ENCODE results near the gene TMX4.
"Not testable (repeated sequence)": the region's sequence is repeated elsewhere in the genome, so short reads cannot be mapped to it uniquely, and the experiment has no call there.

Gene TMX4

DNA sequence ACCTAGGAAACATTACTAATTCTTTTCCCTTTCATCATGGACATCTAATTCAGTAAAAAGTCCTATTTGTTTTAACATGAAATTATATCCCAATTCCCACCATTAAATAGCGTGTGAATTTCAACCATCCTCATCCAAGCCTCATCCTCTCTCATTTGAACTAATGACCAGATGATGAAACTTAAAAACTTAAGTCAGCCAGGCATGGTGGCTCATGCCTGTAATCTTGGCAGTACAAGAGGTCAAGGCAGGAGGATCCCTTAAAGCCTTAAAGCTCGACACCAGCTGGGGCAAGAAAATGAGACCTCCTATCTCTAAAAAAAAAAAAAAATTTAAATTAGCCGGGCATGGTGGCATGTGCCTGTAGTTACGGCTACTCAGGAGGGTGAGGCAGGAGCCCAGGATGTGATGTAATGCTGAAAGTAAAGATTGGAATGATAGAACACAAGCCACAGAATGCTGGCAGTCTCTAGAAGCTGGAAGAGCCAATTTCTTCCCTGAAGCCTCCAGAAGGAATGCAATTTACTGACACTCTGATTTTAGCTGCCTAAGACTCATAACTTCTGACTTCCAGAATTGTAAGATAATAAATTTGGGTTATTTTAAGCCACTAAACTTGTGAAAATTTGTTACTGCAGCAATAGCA, 52.2 kb downstream of the TMX4 start:
- no peak for DNase-seq

DNA sequence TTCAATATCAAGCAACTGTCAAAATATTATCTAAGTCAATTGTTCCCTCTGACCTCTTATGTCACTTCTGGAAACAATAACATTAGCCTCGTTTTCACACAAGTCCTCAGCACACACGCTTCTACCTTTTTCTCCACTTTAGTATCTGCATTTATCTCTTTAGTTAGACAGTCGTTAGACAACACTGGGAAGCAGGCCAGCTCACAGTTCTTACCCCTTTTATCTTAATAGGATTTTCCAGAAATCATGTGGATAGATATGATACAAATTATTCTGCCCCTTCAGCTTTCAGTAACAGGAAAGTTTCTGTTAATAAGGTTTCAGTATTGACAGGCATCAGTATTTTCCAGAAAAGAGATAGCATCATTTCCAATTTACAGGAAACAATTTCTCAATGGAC, 53.4 kb downstream of the TMX4 start:
- DNase-seq = no peak

DNA sequence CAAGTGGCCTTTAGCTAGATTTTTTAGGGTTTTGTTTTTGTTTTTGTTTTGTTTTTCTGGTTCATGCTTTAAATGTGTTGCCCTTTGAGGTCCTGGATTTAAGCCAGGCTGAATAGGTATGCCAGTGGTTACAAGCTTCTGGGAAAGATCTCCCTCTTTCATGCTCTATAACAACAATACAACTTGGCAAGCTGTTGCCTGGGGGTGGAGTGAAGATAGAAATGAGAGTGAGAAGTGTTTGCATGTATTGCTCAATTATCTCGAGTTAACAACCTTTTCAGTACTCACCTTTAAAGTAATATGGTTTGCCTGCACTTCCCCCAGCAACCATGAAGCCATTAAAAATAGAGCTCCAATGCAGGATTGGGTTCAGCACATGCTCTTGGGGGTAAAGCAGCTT, 60.1 kb downstream of the TMX4 start:
- DNase-seq = no peak

DNA sequence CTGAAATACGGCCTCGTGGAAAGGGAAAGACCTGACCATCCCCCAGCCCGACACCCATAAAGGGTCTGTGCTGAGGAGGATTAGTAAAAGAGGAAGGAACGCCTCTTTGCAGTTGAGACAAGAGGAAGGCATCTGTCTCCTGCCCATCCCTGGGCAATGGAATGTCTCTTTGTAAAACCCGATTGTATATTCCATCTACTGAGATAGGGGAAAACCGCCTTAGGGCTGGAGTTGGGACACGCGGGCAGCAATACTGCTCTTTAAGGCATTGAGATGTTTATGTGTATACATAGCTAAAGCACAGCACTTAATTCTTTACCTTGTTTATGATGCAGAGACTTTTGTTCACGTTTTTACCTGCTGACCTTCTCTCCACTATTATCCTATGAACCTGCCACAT, 63.0 kb downstream of the TMX4 start:
- DNase-seq = not testable (repeated sequence)

DNA sequence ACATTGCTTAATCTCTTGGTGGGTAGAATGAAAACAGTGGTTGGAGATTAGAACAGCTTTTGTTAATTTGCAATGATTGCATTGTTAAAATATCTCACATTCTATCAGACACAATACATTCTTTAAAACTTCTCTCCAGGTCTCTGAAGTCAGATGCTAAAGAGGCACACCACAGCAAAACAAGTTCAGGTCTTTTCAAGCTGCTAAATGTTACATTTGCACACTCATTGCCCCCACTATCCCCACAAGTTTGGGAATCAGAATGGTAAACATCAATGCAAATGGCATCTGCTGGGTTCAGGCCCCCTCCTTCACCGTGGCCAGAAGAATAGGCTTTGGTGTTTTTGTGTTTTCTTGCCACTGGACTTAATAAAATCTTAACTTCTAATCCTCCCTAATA, 69.2 kb downstream of the TMX4 start:
- no peak for DNase-seq

DNA sequence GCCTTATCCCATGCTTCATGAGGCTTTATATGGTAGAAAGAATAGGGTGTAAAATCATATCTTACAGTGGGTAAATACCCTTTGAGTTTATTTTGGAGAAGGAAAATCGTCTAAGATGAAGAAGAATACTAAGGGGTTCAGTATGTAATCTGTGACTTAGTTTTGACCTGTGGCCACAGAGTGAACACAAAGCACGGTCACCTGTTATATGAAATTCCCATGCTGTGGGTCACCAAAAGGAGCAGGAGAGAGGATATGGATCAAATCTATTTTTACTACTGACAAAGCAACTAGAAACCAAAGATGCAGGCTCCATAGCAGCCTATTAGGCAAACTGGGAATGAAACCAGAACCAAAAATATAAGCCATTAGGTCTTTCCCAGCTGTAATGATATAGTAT, 75.7 kb downstream of the TMX4 start:
- no peak for DNase-seq

DNA sequence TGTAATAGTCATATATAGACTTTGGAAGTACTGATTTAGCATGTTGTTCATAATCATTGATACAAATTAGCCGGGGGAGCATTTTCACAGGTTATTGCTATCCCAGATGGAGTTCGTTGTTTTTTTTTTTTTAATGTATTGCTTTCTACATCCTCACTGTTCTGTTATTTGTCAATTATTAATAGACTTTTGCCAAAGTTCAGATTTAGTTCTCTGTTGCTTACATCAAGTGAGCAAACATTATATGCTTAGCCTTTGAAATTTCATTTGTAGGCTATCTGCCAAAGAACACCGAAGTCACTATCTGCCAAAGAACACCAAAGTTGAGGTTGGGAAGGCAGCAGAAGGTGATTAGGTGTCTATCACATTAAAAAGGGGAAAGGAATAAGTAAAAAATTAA, 79.2 kb downstream of the TMX4 start, which contains the start of gene HAO1:
Gene HAO1 (minus strand): TSS at position 118 of the 400 bp plus-strand sequence. CDS start 36 bp downstream, at position 82.
- no peak for DNase-seq

DNA sequence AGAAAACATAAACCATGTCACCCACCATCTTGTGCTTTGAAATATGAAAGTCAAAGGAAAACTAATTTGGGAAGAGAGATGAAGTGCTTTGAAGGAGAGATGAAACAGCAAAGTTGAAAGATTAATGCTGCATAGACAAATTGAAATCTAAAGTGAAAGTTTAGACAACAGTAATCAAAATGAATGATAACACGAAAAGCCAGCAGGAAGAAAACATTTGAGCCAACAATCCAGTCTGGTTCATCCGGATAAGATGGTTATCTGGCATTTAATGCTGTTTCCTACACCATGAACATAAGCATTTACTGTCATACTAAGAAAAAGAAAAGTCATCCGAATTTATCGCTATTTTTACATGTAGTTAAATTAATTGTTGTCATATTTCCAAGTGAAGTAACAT, 79.9 kb downstream of the TMX4 start:
- DNase-seq = no peak

DNA sequence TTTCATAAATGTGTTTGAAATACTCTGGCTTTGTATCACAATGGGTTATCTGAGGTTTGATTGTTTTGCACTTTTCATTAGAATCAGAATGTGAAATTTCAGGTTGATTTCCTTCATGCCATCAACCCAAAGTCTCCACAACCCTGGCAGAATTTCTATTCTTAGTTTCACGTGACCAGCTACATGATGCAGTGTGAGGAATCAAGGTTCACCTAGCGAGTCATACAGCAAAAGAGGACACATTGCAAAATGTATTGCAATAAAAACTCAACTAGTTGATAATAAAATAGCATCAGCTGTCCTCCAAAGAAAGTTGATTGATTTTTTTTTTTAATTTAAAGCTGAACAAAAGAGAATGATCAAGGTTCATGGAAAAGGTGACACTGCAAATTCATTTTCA, 81.5 kb downstream of the TMX4 start:
- no peak for DNase-seq

DNA sequence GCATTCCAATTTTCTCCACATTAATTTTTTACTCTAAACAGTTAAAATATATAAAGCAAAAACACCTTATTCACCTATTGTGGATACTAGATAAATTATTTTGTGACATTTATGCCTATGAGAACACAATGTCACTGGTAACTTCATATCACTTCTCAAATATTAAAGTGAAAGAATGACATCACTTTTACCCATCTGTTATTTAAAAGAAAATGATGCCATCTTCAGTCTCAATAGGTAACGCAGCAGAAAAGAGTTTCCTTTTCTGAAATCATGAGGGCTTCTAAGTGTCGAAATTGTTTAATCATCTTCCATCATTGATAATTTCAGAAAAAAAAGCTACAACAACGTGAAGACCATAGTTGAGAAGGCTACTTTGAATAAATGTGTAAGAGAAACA, 82.2 kb downstream of the TMX4 start:
- DNase-seq = no peak

DNA sequence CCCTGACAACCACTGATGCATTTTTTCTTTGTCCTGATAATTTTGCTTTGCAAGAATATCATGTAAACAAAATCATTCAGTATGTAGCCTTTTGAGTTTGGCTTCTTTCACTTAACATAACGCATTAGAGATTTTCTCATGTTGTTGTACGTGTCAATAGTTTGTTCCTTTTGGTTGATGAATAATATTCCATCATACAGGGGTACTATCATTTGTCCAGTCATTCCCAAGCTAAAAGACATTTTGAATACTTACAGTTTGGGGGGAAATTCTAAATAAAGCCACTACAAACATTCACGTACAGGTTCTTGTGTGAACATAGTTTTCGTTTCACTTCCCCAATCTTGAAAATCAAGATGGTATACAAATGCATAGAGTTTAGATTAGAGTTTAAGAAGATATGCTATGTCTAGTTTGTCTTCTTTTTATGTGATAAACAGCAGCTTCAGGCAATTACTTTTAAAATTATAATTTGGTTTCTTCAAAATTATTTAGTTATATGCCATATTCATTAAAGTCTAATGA, 84.5 kb downstream of the TMX4 start:
- DNase-seq = no peak

DNA sequence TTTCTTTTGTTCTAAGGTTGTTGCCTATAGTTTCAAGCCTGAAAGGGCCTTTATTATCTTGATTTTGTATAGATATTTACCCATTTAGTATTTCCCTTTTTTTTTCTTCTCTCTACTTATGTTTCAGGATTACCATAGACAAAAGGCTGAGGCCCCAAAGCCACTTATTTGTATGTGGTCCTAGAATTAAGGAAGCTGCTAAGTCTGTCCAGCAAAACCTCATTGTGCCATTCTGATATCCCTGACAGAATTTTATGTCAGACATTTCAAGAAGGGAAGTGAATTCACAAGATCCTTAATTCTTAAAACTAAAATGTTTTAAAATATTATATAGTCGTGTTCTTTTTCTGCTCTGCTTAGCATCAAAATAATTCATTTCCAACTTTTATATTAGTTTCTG, 86.2 kb downstream of the TMX4 start:
- DNase-seq = no peak

DNA sequence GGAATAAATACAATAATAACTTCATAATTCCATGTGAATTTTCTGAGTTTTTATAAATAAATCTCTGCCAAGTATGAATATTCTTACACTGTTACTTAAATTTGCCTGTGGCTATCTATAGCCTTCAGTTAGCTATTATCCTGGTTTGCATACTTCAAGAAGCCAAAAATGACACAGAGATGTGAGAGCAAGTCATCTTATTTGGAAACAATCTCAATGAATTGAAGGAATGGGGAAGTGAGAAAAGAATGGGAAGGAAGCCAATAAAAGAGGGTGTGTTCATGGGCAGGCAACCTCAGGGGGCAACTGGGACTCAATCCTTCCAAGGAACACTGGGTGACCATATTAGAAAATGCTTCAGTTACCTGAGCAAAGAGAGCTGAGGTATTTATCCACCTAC, 89.2 kb downstream of the TMX4 start:
- DNase-seq = no peak
